ENCODE measurements around the gene PSMB2. TPM values are rescaled to one million over a fixed set of nuclear protein-coding genes. Genes with fewer than 3 reads are reported as not detected.

PSMB2 gene
- polyA plus RNA-seq, 5 donors: 70.1 to 86.0 (median 75.6) TPM

GRCh38 chr1:35558374-35559316, 82.7 kb downstream of the PSMB2 start:
- DNase-seq: no peak

GRCh38 chr1:35557611-35558373, 83.5 kb downstream of the PSMB2 start, which contains the start of gene NCDN:
Gene NCDN (plus strand): TSS chr1:35557799. CDS start chr1:35558191, 392 bp downstream.
- peak in 1 of 2 donors; percentile 99 for DNase-seq

- peak in 1 of 2 donors; percentile 97 for DNase-seq
Observed at GRCh38 chr1:35557118-35557610, 84.2 kb downstream of the PSMB2 start, which contains the start of gene KIAA0319L. Gene KIAA0319L (minus strand): TSS chr1:35557403. CDS start chr1:35554491, 2,912 bp downstream.

GRCh38 chr1:35556484-35557117, 84.7 kb downstream of the PSMB2 start:
- DNase-seq: no peak

GRCh38 chr1:35555601-35556477, 85.5 kb downstream of the PSMB2 start:
- DNase-seq: no peak

- DNase-seq: no peak
Observed at GRCh38 chr1:35555212-35555584, 86.1 kb downstream of the PSMB2 start.

- DNase-seq: no peak
Observed at GRCh38 chr1:35554266-35555211, 86.8 kb downstream of the PSMB2 start.

GRCh38 chr1:35553851-35554250, 87.5 kb downstream of the PSMB2 start:
- DNase-seq: no peak

Other genes with a start within 250 kb of the PSMB2 start
- gene KIAA0319L, start 84.1 kb downstream of the PSMB2 start, polyA plus RNA-seq (ENCODE audit: insufficient read depth in 1 of 5, insufficient read length in 5 of 5, low replicate concordance in 1 of 5): 100 to 1,000 TPM in 1 of 5 donors, 10 to 100 TPM in 4; 68.7 to 103 (median 88.2) TPM
- gene NCDN, start 83.7 kb downstream of the PSMB2 start, polyA plus RNA-seq (ENCODE audit: insufficient read depth in 1 of 5, insufficient read length in 5 of 5, low replicate concordance in 1 of 5): 10 to 100 TPM; 14.8 to 27.5 (median 21.8) TPM
- 1 to 10 TPM; 3.0 to 7.3 (median 4.2) TPM for gene TFAP2E, start 68.2 kb downstream of the PSMB2 start, polyA plus RNA-seq (ENCODE audit: insufficient read depth in 1 of 5, insufficient read length in 5 of 5, low replicate concordance in 1 of 5)
- 10 to 100 TPM; 11.2 to 14.1 (median 12.6) TPM for gene C1orf216, start 77.4 kb upstream of the PSMB2 start, polyA plus RNA-seq (ENCODE audit: insufficient read depth in 1 of 5, insufficient read length in 5 of 5, low replicate concordance in 1 of 5)
- gene CLSPN, start 128.5 kb upstream of the PSMB2 start, polyA plus RNA-seq (ENCODE audit: insufficient read depth in 1 of 5, insufficient read length in 5 of 5, low replicate concordance in 1 of 5): 10 to 100 TPM in 3 of 5 donors, 1 to 10 TPM in 2; 7.3 to 16.0 (median 11.4) TPM
- gene AGO4, start 166.5 kb upstream of the PSMB2 start, polyA plus RNA-seq (ENCODE audit: insufficient read depth in 1 of 5, insufficient read length in 5 of 5, low replicate concordance in 1 of 5): 10 to 100 TPM; 21.6 to 37.4 (median 30.9) TPM
- gene AGO1, start 241.7 kb upstream of the PSMB2 start, polyA plus RNA-seq (ENCODE audit: insufficient read depth in 1 of 5, insufficient read length in 5 of 5, low replicate concordance in 1 of 5): 10 to 100 TPM; 15.8 to 22.9 (median 19.0) TPM